Fibroblast of lung (primary cell): ENCODE results near the gene GABRG3.

Source experiments
- EZH2 ChIP-seq: IDR thresholded peaks from 2 replicates; pipeline ENCODE4 v1.5.1; 2012; ENCODE audit warnings: low read length, control low read depth, mild to moderate bottlenecking; ENCODE audit errors: missing control alignments
- TF ChIP-seq, protein P1 (sequence below), 2 donors: IDR thresholded peaks in 1 of 2; conservative IDR thresholded peaks in 1 of 2; 1 replicate in 1 of 2; 2 replicates in 1 of 2; pipeline ENCODE4 v1.5.1; 2011 to 2012; ENCODE audit warnings: low read length in 2 of 2, control low read depth in 1 of 2, inconsistent platforms in 1 of 2, low read depth in 1 of 2, mild to moderate bottlenecking in 1 of 2

DNA sequence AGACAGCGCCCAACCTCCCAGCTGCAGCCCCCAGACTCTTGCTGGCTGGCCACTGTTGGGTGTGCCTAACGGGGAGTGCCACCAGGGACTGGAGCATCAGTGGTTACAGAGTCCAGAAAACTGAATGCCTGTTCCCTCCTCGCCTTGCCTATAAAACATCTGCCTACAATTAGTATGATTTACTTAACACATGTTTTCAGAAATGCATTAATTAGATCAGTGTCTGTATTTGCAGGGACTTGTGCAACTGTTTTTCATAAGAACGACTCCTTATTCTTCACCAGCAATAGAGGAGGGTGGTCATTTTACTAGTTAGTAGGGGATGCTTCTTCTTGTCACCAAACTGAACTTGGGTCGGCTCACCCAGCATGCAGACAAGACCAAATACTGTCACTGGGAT lies 248.7 kb downstream of the GABRG3 start:
- TF ChIP-seq, protein P1, sequence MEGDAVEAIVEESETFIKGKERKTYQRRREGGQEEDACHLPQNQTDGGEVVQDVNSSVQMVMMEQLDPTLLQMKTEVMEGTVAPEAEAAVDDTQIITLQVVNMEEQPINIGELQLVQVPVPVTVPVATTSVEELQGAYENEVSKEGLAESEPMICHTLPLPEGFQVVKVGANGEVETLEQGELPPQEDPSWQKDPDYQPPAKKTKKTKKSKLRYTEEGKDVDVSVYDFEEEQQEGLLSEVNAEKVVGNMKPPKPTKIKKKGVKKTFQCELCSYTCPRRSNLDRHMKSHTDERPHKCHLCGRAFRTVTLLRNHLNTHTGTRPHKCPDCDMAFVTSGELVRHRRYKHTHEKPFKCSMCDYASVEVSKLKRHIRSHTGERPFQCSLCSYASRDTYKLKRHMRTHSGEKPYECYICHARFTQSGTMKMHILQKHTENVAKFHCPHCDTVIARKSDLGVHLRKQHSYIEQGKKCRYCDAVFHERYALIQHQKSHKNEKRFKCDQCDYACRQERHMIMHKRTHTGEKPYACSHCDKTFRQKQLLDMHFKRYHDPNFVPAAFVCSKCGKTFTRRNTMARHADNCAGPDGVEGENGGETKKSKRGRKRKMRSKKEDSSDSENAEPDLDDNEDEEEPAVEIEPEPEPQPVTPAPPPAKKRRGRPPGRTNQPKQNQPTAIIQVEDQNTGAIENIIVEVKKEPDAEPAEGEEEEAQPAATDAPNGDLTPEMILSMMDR (conservative IDR thresholded peaks at IDR 0.05 in 1 of 2, IDR thresholded peaks at IDR 0.05 in 1 of 2; ENCODE audit: low read depth in 1 of 2, low read length in 2 of 2), result no peak
- TF ChIP-seq EZH2, result no peak
